ENCODE data around the gene CFL1. TPM values are rescaled to one million over a fixed set of nuclear protein-coding genes. Genes with fewer than 3 reads are reported as not detected.
"Not testable (repeated sequence)": the region's sequence is repeated elsewhere in the genome, so short reads cannot be mapped to it uniquely, and the experiment has no call there.

Gene CFL1
- total RNA-seq, 2 donors from 2014 or later, result 477 to 512 TPM

GRCh38 chr11:65894034-65894591 lies 36.1 kb upstream of the CFL1 start:
- Mint-ChIP-seq H3K9me3 (no peaks in the 10 kb centered on the region), H3K4me3 (peak overlapping the region; percentile 91 to 94), H3K27me3 (ENCODE audit: low read depth) (no peaks in the 10 kb centered on the region), H3K27ac (peak overlapping the region; percentile 29), H3K4me1 (ENCODE audit: low read depth) (peaks cover 73% of the 10 kb centered on the region), H3K36me3 (ENCODE audit: insufficient read depth in 2 of 2) (peaks cover 6 to 7% of the 10 kb centered on the region in 2 donors)
- DNase-seq (peak; percentile 53 to 60), ATAC-seq (replicated peaks in 1 of 2) (no peak)

DNA sequence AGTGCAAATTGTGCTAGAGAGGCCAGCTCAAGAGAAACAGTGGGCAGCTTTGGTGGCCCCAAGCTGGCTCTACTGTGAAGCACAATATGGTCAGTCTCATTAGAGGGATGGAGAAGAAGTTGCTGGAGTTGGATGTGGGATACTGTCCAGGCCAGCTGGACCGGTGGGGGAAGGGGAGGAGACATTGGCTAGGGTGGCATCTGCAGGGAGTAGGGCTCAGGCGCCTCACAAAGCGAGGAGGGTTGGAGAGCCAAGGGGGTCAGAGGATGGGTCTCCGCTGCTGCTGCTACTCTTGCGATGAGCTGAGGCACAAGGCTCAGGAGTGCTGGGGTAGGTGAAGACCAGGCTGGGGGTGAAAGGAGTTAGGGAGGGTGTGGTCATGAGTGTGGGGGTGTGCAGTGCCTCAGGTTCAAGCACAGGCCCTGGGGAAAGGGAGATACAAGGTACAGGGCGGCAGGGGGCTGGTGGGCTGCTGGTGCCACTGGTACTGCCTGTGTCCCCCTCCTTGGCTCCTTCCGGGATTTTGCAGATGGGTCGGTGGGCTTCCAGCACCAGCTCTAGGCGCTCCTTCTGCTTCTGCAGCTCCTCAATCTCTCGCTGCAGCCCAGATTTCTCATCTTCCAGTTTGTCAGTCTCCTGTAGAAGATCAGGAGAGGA lies 34.8 kb upstream of the CFL1 start:
- Mint-ChIP-seq H3K27me3 (ENCODE audit: low read depth) (no peaks in the 10 kb centered on the region), H3K4me1 (ENCODE audit: low read depth) (peaks cover 76% of the 10 kb centered on the region), H3K36me3 (ENCODE audit: insufficient read depth in 2 of 2) (peaks cover 4 to 6% of the 10 kb centered on the region in 2 donors), H3K9me3 (no peaks in the 10 kb centered on the region), H3K27ac (peak overlapping the region; percentile 89), H3K4me3 (peak overlapping the region; percentile 91 to 94)
- DNase-seq (no peak), ATAC-seq (replicated peaks in 1 of 2) (no peak)

DNA sequence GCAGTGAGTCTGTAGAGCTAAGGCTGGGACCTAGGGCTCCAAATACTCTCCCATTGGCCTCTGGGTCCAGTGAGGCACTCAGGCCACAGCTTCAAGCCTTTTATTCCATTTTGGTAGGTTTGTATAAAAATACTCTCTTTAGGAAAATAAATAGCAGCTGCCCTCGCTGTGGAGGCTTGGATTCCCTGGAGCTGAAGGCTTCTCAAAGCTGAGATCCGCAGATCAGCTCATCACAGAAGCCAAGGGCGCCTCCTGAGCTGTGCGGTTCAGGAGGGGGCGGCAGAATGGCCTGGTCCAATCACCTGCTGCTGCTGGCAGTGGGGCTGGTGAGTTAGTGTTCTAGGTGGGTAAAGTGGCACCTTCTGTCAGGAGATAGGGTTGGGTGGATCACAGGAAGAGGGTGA lies 34.2 kb upstream of the CFL1 start:
- H3K4me1 Mint-ChIP-seq (ENCODE audit: low read depth), result peaks cover 77% of the 10 kb centered on the region
- H3K36me3 Mint-ChIP-seq (ENCODE audit: insufficient read depth in 2 of 2); ATAC-seq (replicated peaks in 1 of 2): not testable (repeated sequence)

DNA sequence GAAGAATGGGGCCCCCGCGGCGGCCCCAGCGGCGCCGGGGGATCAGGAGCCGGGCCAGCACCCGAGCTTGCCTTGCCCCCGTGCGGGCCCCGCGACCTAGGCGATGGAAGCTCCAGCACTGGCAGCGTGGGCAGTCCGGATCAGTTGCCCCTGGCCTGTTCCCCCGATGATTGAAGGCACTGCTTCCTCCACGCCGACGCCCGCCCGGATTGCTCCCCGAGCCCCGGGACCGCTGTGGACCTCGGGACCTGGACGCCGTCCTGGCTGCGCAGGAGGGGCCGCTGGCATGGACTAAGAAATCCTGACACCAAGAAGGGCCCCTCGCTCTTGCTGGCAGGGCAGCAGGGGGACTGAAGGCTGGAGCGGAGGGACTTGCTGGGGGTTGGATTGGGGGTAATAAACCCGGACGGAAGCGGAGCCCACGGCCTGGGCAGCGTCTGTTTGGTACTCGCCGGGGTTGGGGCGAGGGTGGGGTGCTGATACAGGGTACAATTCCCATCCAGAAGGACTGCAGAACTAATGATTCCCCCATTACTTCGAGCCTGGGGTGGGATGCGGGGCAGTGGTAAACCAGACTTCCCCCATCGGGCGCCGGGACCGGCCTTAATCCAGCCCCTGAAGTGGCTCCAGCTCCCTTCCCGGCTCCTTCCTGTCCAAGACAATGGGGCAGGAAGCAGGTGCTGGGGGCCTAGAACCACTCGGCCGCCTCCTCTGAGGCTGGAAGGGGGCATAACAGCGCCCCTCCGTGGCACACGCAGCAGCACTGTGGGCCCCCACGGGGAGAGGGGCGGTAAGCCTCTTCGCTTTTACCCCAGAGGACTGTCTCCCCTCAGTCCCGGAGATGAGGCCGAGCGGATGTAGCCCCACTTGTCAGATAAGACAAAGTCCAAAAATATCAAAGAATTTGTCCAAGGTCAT lies 33.5 kb upstream of the CFL1 start:
- H3K9me3 Mint-ChIP-seq, result no peaks in the 10 kb centered on the region
- peaks cover 77% of the 10 kb centered on the region for H3K4me1 Mint-ChIP-seq (ENCODE audit: low read depth)
- peak overlapping the region; percentile 89 for H3K27ac Mint-ChIP-seq
- no peak for ATAC-seq (replicated peaks in 1 of 2)
- H3K27me3 Mint-ChIP-seq (ENCODE audit: low read depth), result no peaks in the 10 kb centered on the region
- DNase-seq, result peak; percentile 57 to 58
- peak overlapping the region; percentile 91 to 94 for H3K4me3 Mint-ChIP-seq
- H3K36me3 Mint-ChIP-seq (ENCODE audit: insufficient read depth in 2 of 2), result peaks cover 4 to 9% of the 10 kb centered on the region in 2 donors

More for the DNA sequence above, 34.2 kb upstream of the CFL1 start:
- H3K9me3 Mint-ChIP-seq; H3K27me3 Mint-ChIP-seq (ENCODE audit: low read depth): not testable (repeated sequence)
- peak overlapping the region; percentile 91 to 94 for H3K4me3 Mint-ChIP-seq
- peak overlapping the region; percentile 89 for H3K27ac Mint-ChIP-seq
- DNase-seq, result peak; percentile 49 to 54

DNA sequence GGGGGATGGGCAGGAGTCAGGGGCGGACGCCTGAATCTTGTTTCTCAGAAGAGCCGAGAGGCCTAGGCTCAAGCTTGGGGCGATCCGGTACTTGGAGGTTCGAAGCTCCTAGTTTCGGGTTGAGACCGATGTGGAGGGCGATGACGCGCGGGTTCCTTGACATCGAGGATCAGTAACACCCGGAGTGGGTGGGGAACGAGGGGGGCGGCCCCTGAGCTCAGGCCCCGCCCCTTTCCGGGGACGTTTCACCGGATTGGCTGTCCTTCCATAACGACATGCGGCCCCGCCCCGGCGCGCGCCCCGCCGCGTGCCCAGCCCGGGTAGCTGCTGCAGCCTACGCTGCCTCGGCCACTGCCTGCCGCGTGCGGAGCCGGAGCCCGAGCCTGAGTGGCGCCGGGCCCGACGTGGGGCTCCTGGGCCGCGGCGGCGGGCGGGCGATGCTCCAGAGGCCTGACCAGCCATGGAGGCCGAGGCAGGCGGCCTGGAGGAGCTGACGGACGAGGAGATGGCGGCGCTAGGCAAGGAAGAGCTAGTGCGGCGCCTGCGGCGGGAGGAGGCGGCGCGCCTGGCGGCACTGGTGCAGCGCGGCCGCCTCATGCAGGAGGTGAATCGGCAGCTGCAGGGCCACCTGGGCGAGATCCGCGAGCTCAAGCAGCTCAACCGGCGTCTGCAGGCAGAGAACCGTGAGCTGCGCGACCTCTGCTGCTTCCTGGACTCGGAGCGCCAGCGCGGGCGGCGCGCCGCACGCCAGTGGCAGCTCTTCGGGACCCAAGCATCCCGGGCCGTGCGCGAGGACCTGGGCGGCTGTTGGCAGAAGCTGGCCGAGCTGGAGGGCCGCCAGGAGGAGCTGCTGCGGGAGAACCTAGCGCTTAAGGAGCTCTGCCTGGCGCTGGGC lies 32.6 kb upstream of the CFL1 start, which contains the start of gene CCDC85B:
TSS of gene CCDC85B (plus strand) at position 350 of the 895 bp plus-strand sequence. CDS start at position 461, 111 bp downstream.
- peak within 1 kb of the TSS; percentile 91 for H3K27ac Mint-ChIP-seq
- no peaks in the 10 kb centered on the region for H3K27me3 Mint-ChIP-seq (ENCODE audit: low read depth)
- DNase-seq (peak; percentile 99 to 100), ATAC-seq (replicated peaks in 1 of 2) (peak; percentile 71 to 74)
- H3K36me3 Mint-ChIP-seq (ENCODE audit: insufficient read depth in 2 of 2), result peaks cover 1 to 9% of the 10 kb centered on the region in 2 donors
- no peaks in the 10 kb centered on the region for H3K9me3 Mint-ChIP-seq
- peak within 1 kb of the TSS; percentile 91 to 94 for H3K4me3 Mint-ChIP-seq
- peaks cover 74% of the 10 kb centered on the region for H3K4me1 Mint-ChIP-seq (ENCODE audit: low read depth)

GRCh38 chr11:65888163-65888814 lies 30.3 kb upstream of the CFL1 start, which contains the start of gene FIBP:
FIBP (minus strand) TSS chr11:65888471; CDS start chr11:65888418, 53 bp downstream.
- Mint-ChIP-seq H3K4me1 (ENCODE audit: low read depth) (peaks cover 75% of the 10 kb centered on the region), H3K27ac (peak within 1 kb of the TSS; percentile 92), H3K9me3 (no peaks in the 10 kb centered on the region), H3K4me3 (peak within 1 kb of the TSS; percentile 91 to 94), H3K27me3 (ENCODE audit: low read depth) (no peaks in the 10 kb centered on the region), H3K36me3 (ENCODE audit: insufficient read depth in 2 of 2) (peaks cover 1 to 14% of the 10 kb centered on the region in 2 donors)
- ATAC-seq (replicated peaks in 1 of 2) (peak; percentile 69 to 70), DNase-seq (peak; percentile 95 to 96)

- DNase-seq (no peak), ATAC-seq (replicated peaks in 1 of 2) (no peak)
- H3K36me3 Mint-ChIP-seq (ENCODE audit: insufficient read depth in 2 of 2), result peaks cover 1 to 14% of the 10 kb centered on the region in 2 donors
- H3K9me3 Mint-ChIP-seq, result no peaks in the 10 kb centered on the region
- H3K4me1 Mint-ChIP-seq (ENCODE audit: low read depth), result peaks cover 69% of the 10 kb centered on the region
- no peaks in the 10 kb centered on the region for H3K27me3 Mint-ChIP-seq (ENCODE audit: low read depth)
- H3K27ac Mint-ChIP-seq, result peak overlapping the region; percentile 92
- peak overlapping the region; percentile 91 to 94 for H3K4me3 Mint-ChIP-seq
Observed at GRCh38 chr11:65887723-65888162, 29.8 kb upstream of the CFL1 start.

- no peak for ATAC-seq (replicated peaks in 1 of 2)
- Mint-ChIP-seq H3K36me3 (ENCODE audit: insufficient read depth in 2 of 2) (peaks cover 1 to 14% of the 10 kb centered on the region in 2 donors), H3K27ac (peak overlapping the region; percentile 92)
Observed at GRCh38 chr11:65886826-65887722, 29.1 kb upstream of the CFL1 start.

GRCh38 chr11:65885808-65886536 lies 28.0 kb upstream of the CFL1 start:
- Mint-ChIP-seq H3K4me3 (peak overlapping the region in 1 of 2 donors; percentile 91), H3K4me1 (ENCODE audit: low read depth) (peaks cover 72% of the 10 kb centered on the region), H3K36me3 (ENCODE audit: insufficient read depth in 2 of 2) (peaks cover 1 to 14% of the 10 kb centered on the region in 2 donors), H3K9me3 (no peaks in the 10 kb centered on the region), H3K27me3 (ENCODE audit: low read depth) (no peaks in the 10 kb centered on the region), H3K27ac (no peak overlapping the region)
- no peak for ATAC-seq (replicated peaks in 1 of 2)
- no peak for DNase-seq

More at GRCh38 chr11:65886826-65887722, 29.1 kb upstream of the CFL1 start:
- DNase-seq, result no peak
- Mint-ChIP-seq H3K4me1 (ENCODE audit: low read depth) (peaks cover 62% of the 10 kb centered on the region), H3K4me3 (peak overlapping the region; percentile 91 to 94), H3K27me3 (ENCODE audit: low read depth) (no peaks in the 10 kb centered on the region), H3K9me3 (no peaks in the 10 kb centered on the region)

DNA sequence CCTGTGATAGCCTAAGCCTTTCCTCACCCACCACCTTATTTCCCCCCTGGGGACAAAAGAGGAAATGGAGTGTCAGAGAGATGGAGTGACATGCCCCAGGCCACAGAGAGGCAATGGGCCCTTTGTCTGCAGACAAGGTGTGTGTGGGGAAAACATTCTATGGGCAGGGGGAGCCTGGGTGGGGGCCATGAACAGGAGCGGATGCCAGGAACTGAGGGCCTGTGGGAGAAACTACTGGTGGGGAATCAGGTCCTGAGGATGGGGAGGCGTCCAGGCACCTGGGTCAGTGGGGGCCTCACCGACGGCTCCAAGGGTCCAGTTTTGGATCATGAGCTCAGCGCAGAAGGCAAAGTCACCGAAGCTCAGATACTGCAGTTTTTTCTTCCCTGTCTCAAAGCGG lies 27.3 kb upstream of the CFL1 start:
- Mint-ChIP-seq H3K9me3 (no peaks in the 10 kb centered on the region), H3K36me3 (ENCODE audit: insufficient read depth in 2 of 2) (peaks cover 1 to 14% of the 10 kb centered on the region in 2 donors), H3K4me3 (no peak overlapping the region), H3K27ac (no peak overlapping the region), H3K27me3 (ENCODE audit: low read depth) (no peaks in the 10 kb centered on the region), H3K4me1 (ENCODE audit: low read depth) (peaks cover 77% of the 10 kb centered on the region)
- ATAC-seq (replicated peaks in 1 of 2) (no peak), DNase-seq (no peak)

Data from activated T-cell treated with anti-CD3 and anti-CD28 coated beads, Interleukin-2, amount 50 U/mL, for 72 hours (primary cell).